ENCODE data around the gene VSIG10L.

The VSIG10L gene

GRCh38 chr19:51321799-51322198 is 20.1 kb downstream of the VSIG10L start:
- TF ChIP-seq ZNF274 (IDR thresholded peaks at IDR 0.05; ENCODE audit: low read depth, low read length), result no peak
- no peak overlapping the region for H3K4me3 ChIP-seq (ENCODE audit: low read length)

GRCh38 chr19:51320280-51320657 is 21.7 kb downstream of the VSIG10L start:
- H3K4me3 ChIP-seq (ENCODE audit: low read length), result no peak overlapping the region
- no peak for TF ChIP-seq ZNF274 (IDR thresholded peaks at IDR 0.05; ENCODE audit: low read depth, low read length)

GRCh38 chr19:51319649-51320279 is 22.2 kb downstream of the VSIG10L start:
- TF ChIP-seq ZNF274 (IDR thresholded peaks at IDR 0.05; ENCODE audit: low read depth, low read length), result no peak
- no peak overlapping the region for H3K4me3 ChIP-seq (ENCODE audit: low read length)

GRCh38 chr19:51318687-51319648 is 23.0 kb downstream of the VSIG10L start:
- H3K4me3 ChIP-seq (ENCODE audit: low read length), result no peak overlapping the region
- TF ChIP-seq ZNF274 (IDR thresholded peaks at IDR 0.05; ENCODE audit: low read depth, low read length), result no peak

- H3K4me3 ChIP-seq (ENCODE audit: low read length), result no peak overlapping the region
- no peak for TF ChIP-seq ZNF274 (IDR thresholded peaks at IDR 0.05; ENCODE audit: low read depth, low read length)
Measured at GRCh38 chr19:51317968-51318367, 24.0 kb downstream of the VSIG10L start.

GRCh38 chr19:51317376-51317775 is 24.6 kb downstream of the VSIG10L start:
- H3K4me3 ChIP-seq (ENCODE audit: low read length), result no peak overlapping the region
- TF ChIP-seq ZNF274 (IDR thresholded peaks at IDR 0.05; ENCODE audit: low read depth, low read length), result no peak

GRCh38 chr19:51316688-51317087 is 25.3 kb downstream of the VSIG10L start:
- no peak overlapping the region for H3K4me3 ChIP-seq (ENCODE audit: low read length)
- no peak for TF ChIP-seq ZNF274 (IDR thresholded peaks at IDR 0.05; ENCODE audit: low read depth, low read length)

- no peak for TF ChIP-seq ZNF274 (IDR thresholded peaks at IDR 0.05; ENCODE audit: low read depth, low read length)
- no peak within 1 kb of the TSS for H3K4me3 ChIP-seq (ENCODE audit: low read length)
Measured at GRCh38 chr19:51311351-51312257, 30.3 kb downstream of the VSIG10L start, which contains the start of gene IGLON5. TSS of gene IGLON5 (plus strand) at chr19:51311644. CDS start at chr19:51311848, 204 bp downstream.

GRCh38 chr19:51305479-51305878 is 36.5 kb downstream of the VSIG10L start:
- TF ChIP-seq ZNF274 (IDR thresholded peaks at IDR 0.05; ENCODE audit: low read depth, low read length), result no peak

GRCh38 chr19:51301266-51301665 is 40.7 kb downstream of the VSIG10L start:
- TF ChIP-seq ZNF274 (IDR thresholded peaks at IDR 0.05; ENCODE audit: low read depth, low read length), result no peak
- no peak overlapping the region for H3K4me3 ChIP-seq (ENCODE audit: low read length)

More at GRCh38 chr19:51305479-51305878, 36.5 kb downstream of the VSIG10L start:
- H3K4me3 ChIP-seq (ENCODE audit: low read length), result no peak overlapping the region

GRCh38 chr19:51297406-51297805 is 44.5 kb downstream of the VSIG10L start:
- no peak overlapping the region for H3K4me3 ChIP-seq (ENCODE audit: low read length)
- no peak for TF ChIP-seq ZNF274 (IDR thresholded peaks at IDR 0.05; ENCODE audit: low read depth, low read length)

- TF ChIP-seq ZNF274 (IDR thresholded peaks at IDR 0.05; ENCODE audit: low read depth, low read length), result no peak
- no peak overlapping the region for H3K4me3 ChIP-seq (ENCODE audit: low read length)
Measured at GRCh38 chr19:51296336-51297093, 45.4 kb downstream of the VSIG10L start.

- TF ChIP-seq ZNF274 (IDR thresholded peaks at IDR 0.05; ENCODE audit: low read depth, low read length), result no peak
- H3K4me3 ChIP-seq (ENCODE audit: low read length), result no peak overlapping the region
Measured at GRCh38 chr19:51295382-51296126, 46.4 kb downstream of the VSIG10L start.

All from GM08714 (cell line).